ENCODE results near the gene RBM39. TPM values are rescaled to one million over a fixed set of nuclear protein-coding genes. Genes with fewer than 3 reads are reported as not detected.

Gene RBM39
- total RNA-seq, 3 donors from 2014 or later (not counting 1 experiment from before 2014, with no cell fraction given): 1,431 to 1,555 (median 1,445) TPM

GRCh38 chr20:35700625-35701148 lies 41.4 kb downstream of the RBM39 start:
- ATAC-seq: no peak
- Histone ChIP-seq H3K27ac (ENCODE audit: low read length) (peak overlapping the region; percentile 93), H3K4me1 (ENCODE audit: control insufficient read depth, insufficient read depth, low read length) (peaks cover 12% of the 10 kb centered on the region), H3K27me3 (ENCODE audit: control insufficient read depth, insufficient read depth, low read length) (no peaks in the 10 kb centered on the region), H3K36me3 (ENCODE audit: control insufficient read depth, insufficient read depth, low read length) (peaks cover 46% of the 10 kb centered on the region), H3K9me3 (ENCODE audit: control insufficient read depth, insufficient read depth, low read length) (no peaks in the 10 kb centered on the region), H3K4me3 (ENCODE audit: low read length) (no peak overlapping the region)
- TF ChIP-seq CTCF (IDR thresholded peaks at IDR 0.05): no peak
- Mint-ChIP-seq H3K9me3 (no peaks in the 10 kb centered on the region), H3K4me1 (peaks cover 49 to 50% of the 10 kb centered on the region in 2 donors), H3K27me3 (ENCODE audit: low read depth in 2 of 2) (no peaks in the 10 kb centered on the region), H3K4me3 (peak overlapping the region; percentile 99), H3K27ac (peak overlapping the region; percentile 89 to 96), H3K36me3 (peaks cover 21% of the 10 kb centered on the region)
- 97% methylated on average over 6 of the region's 7 CpGs for WGBS (ENCODE audit: insufficient coverage)
- intact Hi-C loops (cut with micrococcal nuclease): loop anchor here (10.0 kb wide), 2 partner anchors 184 to 236 kb away; no protein-coding TSS in a partner anchor
- DNase-seq: no peak

GRCh38 chr20:35699957-35700624 lies 42.0 kb downstream of the RBM39 start:
- H3K36me3 Mint-ChIP-seq: peaks cover 19% of the 10 kb centered on the region
- H3K27ac Mint-ChIP-seq: peak overlapping the region; percentile 89 to 96
- H3K4me3 Mint-ChIP-seq: peak overlapping the region; percentile 99

GRCh38 chr20:35699127-35699956 lies 42.7 kb downstream of the RBM39 start, which contains the start of the genes NFS1 and ROMO1:
NFS1 (minus strand) TSS chr20:35699352; CDS start chr20:35699288, 64 bp downstream.
ROMO1 (plus strand) TSS chr20:35699405; CDS start chr20:35699633, 228 bp downstream.
- Histone ChIP-seq H3K4me3 (ENCODE audit: low read length) (peak within 1 kb of the TSS; percentile 95), H3K36me3 (ENCODE audit: control insufficient read depth, insufficient read depth, low read length) (peaks cover 35% of the 10 kb centered on the region), H3K4me1 (ENCODE audit: control insufficient read depth, insufficient read depth, low read length) (peaks cover 12% of the 10 kb centered on the region), H3K9me3 (ENCODE audit: control insufficient read depth, insufficient read depth, low read length) (no peaks in the 10 kb centered on the region), H3K27ac (ENCODE audit: low read length) (peak within 1 kb of the TSS; percentile 93), H3K27me3 (ENCODE audit: control insufficient read depth, insufficient read depth, low read length) (no peaks in the 10 kb centered on the region)
- DNase-seq: peak; percentile 80 to 94
- H3K4me1 Mint-ChIP-seq: peaks cover 41 to 53% of the 10 kb centered on the region in 2 donors
- peak within 1 kb of the TSS; percentile 99 for H3K4me3 Mint-ChIP-seq
- peaks cover 12% of the 10 kb centered on the region for H3K36me3 Mint-ChIP-seq
- intact Hi-C loops (cut with micrococcal nuclease): loop anchor here (1.0 to 5.0 kb wide), 2 partner anchors 37 to 98 kb away; partner anchors contain the start of genes CPNE1 and RBM12
- under 1% methylated on average over 81 of the region's 81 CpGs for WGBS (ENCODE audit: insufficient coverage)
- no peaks in the 10 kb centered on the region for H3K9me3 Mint-ChIP-seq
- TF ChIP-seq CTCF (IDR thresholded peaks at IDR 0.05): peak; percentile 24
- peak; percentile 86 to 93 (median 89) for ATAC-seq
- peak within 1 kb of the TSS; percentile 89 to 96 for H3K27ac Mint-ChIP-seq
- H3K27me3 Mint-ChIP-seq (ENCODE audit: low read depth in 2 of 2): no peaks in the 10 kb centered on the region

More at GRCh38 chr20:35699957-35700624, 42.0 kb downstream of the RBM39 start:
- Mint-ChIP-seq H3K9me3 (no peaks in the 10 kb centered on the region), H3K27me3 (ENCODE audit: low read depth in 2 of 2) (no peaks in the 10 kb centered on the region), H3K4me1 (peaks cover 49 to 55% of the 10 kb centered on the region in 2 donors)
- H3K4me3 ChIP-seq (ENCODE audit: low read length): peak overlapping the region; percentile 95
- intact Hi-C loops (cut with micrococcal nuclease): loop anchor here (1.0 to 10.0 kb wide), 4 partner anchors 38 to 235 kb away; partner anchors contain the start of genes CPNE1 and RBM12
- DNase-seq (no peak), ATAC-seq (no peak)
- H3K36me3 ChIP-seq (ENCODE audit: control insufficient read depth, insufficient read depth, low read length): peaks cover 42% of the 10 kb centered on the region
- H3K27me3 ChIP-seq (ENCODE audit: control insufficient read depth, insufficient read depth, low read length): no peaks in the 10 kb centered on the region
- 33% methylated on average over 6 of the region's 6 CpGs for WGBS (ENCODE audit: insufficient coverage)
- TF ChIP-seq CTCF (IDR thresholded peaks at IDR 0.05): no peak
- peaks cover 12% of the 10 kb centered on the region for H3K4me1 ChIP-seq (ENCODE audit: control insufficient read depth, insufficient read depth, low read length)
- peak overlapping the region; percentile 93 for H3K27ac ChIP-seq (ENCODE audit: low read length)
- no peaks in the 10 kb centered on the region for H3K9me3 ChIP-seq (ENCODE audit: control insufficient read depth, insufficient read depth, low read length)
